GM19240 (cell line): ENCODE data around the gene LRMDA.

Experiments used
- DNase-seq: peaks from one replicate; pipeline ENCODE4 v3.0.0; 2011; ENCODE audit warnings: low spot score; ENCODE audit not compliant: insufficient read length

Gene LRMDA

GRCh38 chr10:75401569-75402485 lies 29.6 kb upstream of the LRMDA start, which contains the start of gene ZNF503:
Gene ZNF503 (minus strand): TSS chr10:75401764. CDS start chr10:75401419, 345 bp downstream.
- no peak for DNase-seq

- no peak for DNase-seq
These were observed 28.8 kb upstream of the LRMDA start for GRCh38 chr10:75402486-75403143.

- DNase-seq, result no peak
These were observed 28.1 kb upstream of the LRMDA start for GRCh38 chr10:75403144-75403938.

GRCh38 chr10:75403939-75404814 lies 27.2 kb upstream of the LRMDA start:
- no peak for DNase-seq

GRCh38 chr10:75404815-75405597 lies 26.4 kb upstream of the LRMDA start:
- DNase-seq, result no peak

- no peak for DNase-seq
These were observed 25.6 kb upstream of the LRMDA start for GRCh38 chr10:75405598-75406461.

- DNase-seq, result no peak
These were observed 24.8 kb upstream of the LRMDA start for GRCh38 chr10:75406462-75407223.

- DNase-seq, result no peak
These were observed 24.2 kb upstream of the LRMDA start for GRCh38 chr10:75407224-75407712.

- no peak for DNase-seq
These were observed 23.5 kb upstream of the LRMDA start for GRCh38 chr10:75407713-75408508.

- no peak for DNase-seq
These were observed 22.9 kb upstream of the LRMDA start for GRCh38 chr10:75408509-75408875.

- DNase-seq, result no peak
These were observed 22.2 kb upstream of the LRMDA start for GRCh38 chr10:75408911-75409885.

- no peak for DNase-seq
These were observed 21.1 kb upstream of the LRMDA start for GRCh38 chr10:75410132-75411005.

GRCh38 chr10:75414527-75414926 lies 16.9 kb upstream of the LRMDA start:
- DNase-seq, result no peak

GRCh38 chr10:75417522-75417927 lies 13.9 kb upstream of the LRMDA start:
- no peak for DNase-seq

GRCh38 chr10:75418293-75418692 lies 13.1 kb upstream of the LRMDA start:
- DNase-seq, result no peak
